Measurements from ENCODE around the gene NR6A1.

DNA sequence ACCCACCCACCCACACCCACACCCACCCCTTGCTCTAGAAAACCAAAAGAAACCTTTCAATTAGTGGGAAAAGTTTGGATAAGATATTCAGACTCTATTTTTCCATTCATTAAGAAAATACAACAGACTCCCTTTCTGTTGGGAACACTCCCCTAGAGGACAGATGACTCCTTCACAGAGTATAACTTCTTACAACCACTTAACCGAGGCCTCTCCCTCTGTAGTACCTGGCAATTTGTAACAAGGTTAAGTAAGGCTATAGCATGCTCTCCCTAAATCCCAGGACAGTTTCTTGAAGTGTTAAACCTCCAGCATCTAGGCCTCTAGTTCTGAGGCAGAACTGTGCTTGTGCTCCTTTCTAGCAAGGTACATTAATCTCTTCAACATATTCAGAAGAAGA, 188.0 kb downstream of the NR6A1 start:
- TF ChIP-seq CTCF (conservative IDR thresholded peaks at IDR 0.05; ENCODE audit: low read length) = no peak
- TF ChIP-seq EZH2phosphoT487 (IDR thresholded peaks at IDR 0.05; ENCODE audit: borderline replicate concordance) = no peak

All from Loucy (cell line).